Measurements from ENCODE around the gene PXDN. TPM values are rescaled to one million over a fixed set of nuclear protein-coding genes. Genes with fewer than 3 reads are reported as not detected.

The PXDN gene
- total and polyA plus RNA-seq, 2 donors (not counting 1 experiment from before 2014, with no cell fraction given): 0.21 to 1.4 TPM

DNA sequence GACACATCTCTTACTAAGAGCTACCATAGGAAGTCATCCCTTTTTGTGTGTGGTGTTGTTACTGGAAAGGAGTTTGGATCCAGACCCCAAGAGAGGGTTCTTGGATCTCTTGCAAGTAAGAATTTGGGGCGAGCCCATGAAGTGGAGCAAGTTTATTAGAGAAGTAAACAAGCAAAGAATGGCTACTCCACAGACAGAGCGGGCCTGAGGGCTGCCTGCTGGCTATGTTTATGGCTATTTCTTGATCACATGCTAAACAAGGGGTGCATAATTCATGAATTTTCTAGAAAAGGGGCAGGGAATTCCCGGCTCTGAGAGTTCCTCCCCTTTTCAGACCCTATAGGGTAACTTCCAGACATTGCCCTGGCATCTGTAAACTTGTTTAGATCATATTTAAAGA is 30.6 kb upstream of the PXDN start:
- no peaks in the 10 kb centered on the region for H3K4me1 ChIP-seq (ENCODE audit: control insufficient read depth in 2 of 2, insufficient read depth in 2 of 2, low read length in 2 of 2)
- H3K9ac ChIP-seq (ENCODE audit: low read length): no peak overlapping the region
- H3K27me3 ChIP-seq (replicated peaks in 1 of 4; ENCODE audit: control extremely low read depth in 1 of 4, control insufficient read depth in 3 of 4, insufficient read depth in 4 of 4, low read length in 3 of 4): no peaks in the 10 kb centered on the region
- H3K9me3 Mint-ChIP-seq (ENCODE audit: insufficient read depth): no peaks in the 10 kb centered on the region
- no peaks in the 10 kb centered on the region for H3K4me1 Mint-ChIP-seq
- H3K4me3 ChIP-seq (ENCODE audit: control extremely low read depth in 1 of 5, extremely low read depth in 1 of 5, insufficient read depth in 1 of 5, low read depth in 2 of 5, low read length in 4 of 5): no peak overlapping the region
- no peak for TF ChIP-seq EZH2 (IDR thresholded peaks at IDR 0.05; ENCODE audit: borderline replicate concordance, insufficient read depth, low read depth, low read length, poor library complexity, severe bottlenecking)
- TF ChIP-seq, protein P1, sequence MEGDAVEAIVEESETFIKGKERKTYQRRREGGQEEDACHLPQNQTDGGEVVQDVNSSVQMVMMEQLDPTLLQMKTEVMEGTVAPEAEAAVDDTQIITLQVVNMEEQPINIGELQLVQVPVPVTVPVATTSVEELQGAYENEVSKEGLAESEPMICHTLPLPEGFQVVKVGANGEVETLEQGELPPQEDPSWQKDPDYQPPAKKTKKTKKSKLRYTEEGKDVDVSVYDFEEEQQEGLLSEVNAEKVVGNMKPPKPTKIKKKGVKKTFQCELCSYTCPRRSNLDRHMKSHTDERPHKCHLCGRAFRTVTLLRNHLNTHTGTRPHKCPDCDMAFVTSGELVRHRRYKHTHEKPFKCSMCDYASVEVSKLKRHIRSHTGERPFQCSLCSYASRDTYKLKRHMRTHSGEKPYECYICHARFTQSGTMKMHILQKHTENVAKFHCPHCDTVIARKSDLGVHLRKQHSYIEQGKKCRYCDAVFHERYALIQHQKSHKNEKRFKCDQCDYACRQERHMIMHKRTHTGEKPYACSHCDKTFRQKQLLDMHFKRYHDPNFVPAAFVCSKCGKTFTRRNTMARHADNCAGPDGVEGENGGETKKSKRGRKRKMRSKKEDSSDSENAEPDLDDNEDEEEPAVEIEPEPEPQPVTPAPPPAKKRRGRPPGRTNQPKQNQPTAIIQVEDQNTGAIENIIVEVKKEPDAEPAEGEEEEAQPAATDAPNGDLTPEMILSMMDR (IDR thresholded peaks at IDR 0.05): no peak
- H3K9me3 ChIP-seq (ENCODE audit: control extremely low read depth in 1 of 3, control insufficient read depth in 2 of 3, insufficient read depth in 1 of 3, low read length in 2 of 3): no peaks in the 10 kb centered on the region
- no peak overlapping the region for H3K4me2 ChIP-seq (replicated peaks; ENCODE audit: low read depth, low read length, poor library complexity, severe bottlenecking)
- H3K4me3 Mint-ChIP-seq: no peak overlapping the region
- no peaks in the 10 kb centered on the region for H3K36me3 ChIP-seq (replicated peaks in 1 of 2; ENCODE audit: control extremely low read depth in 1 of 2, control insufficient read depth in 1 of 2, extremely low read depth in 1 of 2, insufficient read depth in 2 of 2, low read length in 1 of 2)
- no peak overlapping the region for H3K27ac ChIP-seq (ENCODE audit: low read length in 2 of 2)
- no peak for DNase-seq
- CTCF ChIA-PET: no interaction called here
- ATAC-seq (ENCODE audit: low read depth): no peak
- POLR2A ChIA-PET: no interaction called here
- H3K79me2 ChIP-seq (ENCODE audit: control insufficient read depth, insufficient read depth, low read length): no peaks in the 10 kb centered on the region
- WGBS (ENCODE audit: insufficient coverage): 82% methylated on average over 2 of the region's 3 CpGs
- H3K27ac Mint-ChIP-seq: no peak overlapping the region
- intact Hi-C loops (cut with micrococcal nuclease): no loop called here
- H4K20me1 ChIP-seq (ENCODE audit: control insufficient read depth, insufficient read depth, low read length, poor library complexity, severe bottlenecking): no peaks in the 10 kb centered on the region
- peaks cover 6% of the 10 kb centered on the region for H3K27me3 Mint-ChIP-seq
- no peak overlapping the region for H2AFZ ChIP-seq (ENCODE audit: insufficient read depth, low read depth, low read length, poor library complexity, severe bottlenecking)

DNA sequence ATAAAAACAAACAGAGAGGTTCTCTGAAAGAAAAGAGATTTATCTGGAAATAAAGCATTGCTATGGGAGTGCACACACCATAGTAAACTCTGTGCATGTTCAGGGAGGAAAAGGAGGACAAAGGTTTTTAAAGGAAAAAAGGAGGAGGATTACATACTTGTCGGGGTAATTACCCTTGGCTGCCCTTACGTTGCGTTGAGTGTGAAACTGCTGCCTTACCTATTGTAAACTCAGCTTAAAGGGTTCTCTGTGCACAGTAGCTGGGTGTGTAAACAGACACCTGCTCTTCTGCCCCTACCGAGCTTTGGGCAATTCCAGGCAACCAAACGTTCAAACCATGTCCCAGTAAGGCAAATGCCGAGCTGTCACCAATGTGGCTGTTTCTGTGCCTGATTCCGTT is 29.6 kb upstream of the PXDN start:
- Mint-ChIP-seq H3K9me3 (ENCODE audit: insufficient read depth) (no peaks in the 10 kb centered on the region), H3K4me3 (no peak overlapping the region), H3K27ac (no peak overlapping the region), H3K4me1 (no peaks in the 10 kb centered on the region), H3K27me3 (peaks cover 6% of the 10 kb centered on the region)
- WGBS (ENCODE audit: insufficient coverage): 90% methylated on average over 7 of the region's 7 CpGs
- Histone ChIP-seq H3K4me3 (ENCODE audit: control extremely low read depth in 1 of 5, extremely low read depth in 1 of 5, insufficient read depth in 1 of 5, low read depth in 2 of 5, low read length in 4 of 5) (no peak overlapping the region), H3K27me3 (replicated peaks in 1 of 4; ENCODE audit: control extremely low read depth in 1 of 4, control insufficient read depth in 3 of 4, insufficient read depth in 4 of 4, low read length in 3 of 4) (no peaks in the 10 kb centered on the region), H3K9ac (ENCODE audit: low read length) (no peak overlapping the region), H3K27ac (ENCODE audit: low read length in 2 of 2) (no peak overlapping the region), H3K4me1 (ENCODE audit: control insufficient read depth in 2 of 2, insufficient read depth in 2 of 2, low read length in 2 of 2) (no peaks in the 10 kb centered on the region), H3K36me3 (replicated peaks in 1 of 2; ENCODE audit: control extremely low read depth in 1 of 2, control insufficient read depth in 1 of 2, extremely low read depth in 1 of 2, insufficient read depth in 2 of 2, low read length in 1 of 2) (no peaks in the 10 kb centered on the region), H3K9me3 (ENCODE audit: control extremely low read depth in 1 of 3, control insufficient read depth in 2 of 3, insufficient read depth in 1 of 3, low read length in 2 of 3) (no peaks in the 10 kb centered on the region), H3K79me2 (ENCODE audit: control insufficient read depth, insufficient read depth, low read length) (no peaks in the 10 kb centered on the region), H2AFZ (ENCODE audit: insufficient read depth, low read depth, low read length, poor library complexity, severe bottlenecking) (no peak overlapping the region), H3K4me2 (replicated peaks; ENCODE audit: low read depth, low read length, poor library complexity, severe bottlenecking) (no peak overlapping the region), H4K20me1 (ENCODE audit: control insufficient read depth, insufficient read depth, low read length, poor library complexity, severe bottlenecking) (no peaks in the 10 kb centered on the region)
- TF ChIP-seq EZH2 (IDR thresholded peaks at IDR 0.05; ENCODE audit: borderline replicate concordance, insufficient read depth, low read depth, low read length, poor library complexity, severe bottlenecking): no peak
- TF ChIP-seq, protein P1 (IDR thresholded peaks at IDR 0.05): no peak
- intact Hi-C loops (cut with micrococcal nuclease): no loop called here
- no peak for ATAC-seq (ENCODE audit: low read depth)
- no peak for DNase-seq
- ChIA-PET CTCF (no interaction called here), POLR2A (no interaction called here)
